HG03571 (cell line): ENCODE data around the gene CUL2.
"Not testable (repeated sequence)": the region's sequence is repeated elsewhere in the genome, so short reads cannot be mapped to it uniquely, and the experiment has no call there.

Source experiments
- ATAC-seq: cut with Tn5 transposase; IDR thresholded peaks from one replicate; pipeline ENCODE4 v1.9.1; 2021; ENCODE audit not compliant: unreplicated experiment

Gene CUL2

GRCh38 chr10:35020481-35020880, 69.7 kb downstream of the CUL2 start:
- no peak for ATAC-seq

GRCh38 chr10:35019041-35020024, 70.8 kb downstream of the CUL2 start:
- no peak for ATAC-seq

- ATAC-seq: no peak
Observed at GRCh38 chr10:35017608-35018007, 72.5 kb downstream of the CUL2 start.

GRCh38 chr10:35015843-35016408, 74.2 kb downstream of the CUL2 start:
- ATAC-seq: no peak

GRCh38 chr10:35012781-35013180, 77.4 kb downstream of the CUL2 start:
- no peak for ATAC-seq

GRCh38 chr10:35011771-35012191, 78.4 kb downstream of the CUL2 start:
- no peak for ATAC-seq

GRCh38 chr10:35007858-35008301, 82.3 kb downstream of the CUL2 start:
- no peak for ATAC-seq

- ATAC-seq: no peak
Observed at GRCh38 chr10:35006836-35007235, 83.3 kb downstream of the CUL2 start.

GRCh38 chr10:35005868-35006267, 84.3 kb downstream of the CUL2 start:
- no peak for ATAC-seq

GRCh38 chr10:35004651-35005050, 85.5 kb downstream of the CUL2 start:
- ATAC-seq: no peak

GRCh38 chr10:35003906-35004305, 86.2 kb downstream of the CUL2 start:
- ATAC-seq: no peak

GRCh38 chr10:35000936-35001335, 89.2 kb downstream of the CUL2 start:
- no peak for ATAC-seq

- no peak for ATAC-seq
Observed at GRCh38 chr10:34999532-34999931, 90.6 kb downstream of the CUL2 start.

- no peak for ATAC-seq
Observed at GRCh38 chr10:34998940-34999339, 91.2 kb downstream of the CUL2 start.

- ATAC-seq: no peak
Observed at GRCh38 chr10:34996843-34997242, 93.3 kb downstream of the CUL2 start.

GRCh38 chr10:34995925-34996324, 94.2 kb downstream of the CUL2 start:
- ATAC-seq: no peak

GRCh38 chr10:34994565-34995142, 95.5 kb downstream of the CUL2 start:
- ATAC-seq: peak; percentile 62

- ATAC-seq: no peak
Observed at GRCh38 chr10:34993782-34994181, 96.4 kb downstream of the CUL2 start.

- ATAC-seq: not testable (repeated sequence)
Observed at GRCh38 chr10:34991117-34991516, 99.0 kb downstream of the CUL2 start.

GRCh38 chr10:34988397-34989067, 101.6 kb downstream of the CUL2 start:
- ATAC-seq: no peak

- ATAC-seq: no peak
Observed at GRCh38 chr10:34985823-34986222, 104.3 kb downstream of the CUL2 start.
